HFF-Myc (cell line): ENCODE results near the gene SLC22A3.

ENCODE experiments used
- DNase-seq: peaks from one replicate; pipeline ENCODE4 v3.0.0-alpha.2; 2011; ENCODE audit warnings: low read depth; ENCODE audit errors: extremely low read depth
- H3K4me3 ChIP-seq: replicated peaks from 2 replicates; pipeline ENCODE4 v1.5.1; 2011; ENCODE audit warnings: low read depth, mild to moderate bottlenecking, control low read depth, low read length
- TF ChIP-seq, protein P1 (sequence below): IDR thresholded peaks from 2 replicates; pipeline ENCODE4 v1.5.1; 2012; ENCODE audit warnings: mild to moderate bottlenecking, low read depth, low read length, control low read depth; ENCODE audit errors: missing control alignments

SLC22A3 gene

DNA sequence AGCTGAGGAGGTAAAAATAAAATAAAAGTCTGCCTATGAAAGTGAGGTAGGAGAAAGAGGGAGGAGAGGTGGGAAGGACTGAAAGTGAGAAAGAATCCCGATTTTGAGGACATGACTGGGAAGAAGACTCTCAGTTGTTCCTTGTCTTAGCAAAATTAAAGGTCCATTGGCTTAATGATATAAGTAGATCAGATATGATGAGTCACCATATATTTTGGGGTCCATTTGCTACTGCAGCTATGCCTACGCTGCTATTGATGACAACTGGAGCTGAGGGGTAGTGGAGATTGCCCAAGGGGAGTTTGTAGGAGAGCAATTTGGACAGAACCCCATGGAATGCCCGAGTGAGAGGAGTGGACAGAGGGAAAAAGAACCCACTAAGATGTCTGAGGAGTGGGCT lies 15.1 kb upstream of the SLC22A3 start:
- no peak overlapping the region for H3K4me3 ChIP-seq

DNA sequence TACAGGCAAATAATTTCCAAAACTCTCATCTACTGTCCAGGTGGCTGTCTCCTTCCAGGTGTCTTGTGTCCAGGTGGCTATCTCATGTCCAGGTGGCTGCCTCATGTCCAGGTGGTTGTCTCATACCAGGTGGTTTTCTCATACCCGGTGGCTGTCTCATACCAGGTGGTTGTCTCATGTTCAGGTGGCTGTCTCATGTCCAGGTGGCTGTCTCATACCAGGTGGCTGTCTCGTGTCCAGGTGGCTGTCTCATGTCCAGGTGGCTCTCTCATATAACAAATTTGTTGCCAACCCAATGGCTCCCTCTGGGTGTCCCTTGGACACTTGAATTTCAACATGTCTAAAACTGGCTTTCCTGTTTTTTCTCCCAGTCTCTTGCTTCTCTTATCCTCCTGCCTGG lies 14.3 kb upstream of the SLC22A3 start:
- TF ChIP-seq, protein P1, sequence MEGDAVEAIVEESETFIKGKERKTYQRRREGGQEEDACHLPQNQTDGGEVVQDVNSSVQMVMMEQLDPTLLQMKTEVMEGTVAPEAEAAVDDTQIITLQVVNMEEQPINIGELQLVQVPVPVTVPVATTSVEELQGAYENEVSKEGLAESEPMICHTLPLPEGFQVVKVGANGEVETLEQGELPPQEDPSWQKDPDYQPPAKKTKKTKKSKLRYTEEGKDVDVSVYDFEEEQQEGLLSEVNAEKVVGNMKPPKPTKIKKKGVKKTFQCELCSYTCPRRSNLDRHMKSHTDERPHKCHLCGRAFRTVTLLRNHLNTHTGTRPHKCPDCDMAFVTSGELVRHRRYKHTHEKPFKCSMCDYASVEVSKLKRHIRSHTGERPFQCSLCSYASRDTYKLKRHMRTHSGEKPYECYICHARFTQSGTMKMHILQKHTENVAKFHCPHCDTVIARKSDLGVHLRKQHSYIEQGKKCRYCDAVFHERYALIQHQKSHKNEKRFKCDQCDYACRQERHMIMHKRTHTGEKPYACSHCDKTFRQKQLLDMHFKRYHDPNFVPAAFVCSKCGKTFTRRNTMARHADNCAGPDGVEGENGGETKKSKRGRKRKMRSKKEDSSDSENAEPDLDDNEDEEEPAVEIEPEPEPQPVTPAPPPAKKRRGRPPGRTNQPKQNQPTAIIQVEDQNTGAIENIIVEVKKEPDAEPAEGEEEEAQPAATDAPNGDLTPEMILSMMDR, result no peak
- DNase-seq, result no peak

More for the DNA sequence above, 15.1 kb upstream of the SLC22A3 start:
- TF ChIP-seq, protein P1, result no peak
- no peak for DNase-seq

DNA sequence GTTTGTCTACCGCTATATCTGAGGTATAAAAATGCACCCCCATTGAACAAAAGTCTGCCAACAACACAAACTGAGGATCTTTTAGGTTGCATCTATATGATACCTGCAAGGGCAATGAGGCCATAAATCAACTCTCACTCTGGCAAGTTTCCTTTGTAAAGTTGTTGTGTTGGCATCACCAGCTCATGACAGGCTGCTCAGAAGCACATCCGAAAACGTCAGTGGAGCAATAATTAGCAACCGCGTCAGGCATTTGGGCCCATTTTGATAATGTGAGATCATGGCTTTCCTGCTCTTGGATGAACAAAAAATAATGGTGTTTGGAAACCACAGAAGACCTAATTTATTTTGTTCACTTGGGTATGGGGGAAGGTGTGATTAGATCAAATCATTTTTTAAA lies 12.0 kb upstream of the SLC22A3 start:
- no peak for DNase-seq
- TF ChIP-seq, protein P1, result no peak
- H3K4me3 ChIP-seq, result no peak overlapping the region

More for the DNA sequence above, 14.3 kb upstream of the SLC22A3 start:
- no peak overlapping the region for H3K4me3 ChIP-seq

DNA sequence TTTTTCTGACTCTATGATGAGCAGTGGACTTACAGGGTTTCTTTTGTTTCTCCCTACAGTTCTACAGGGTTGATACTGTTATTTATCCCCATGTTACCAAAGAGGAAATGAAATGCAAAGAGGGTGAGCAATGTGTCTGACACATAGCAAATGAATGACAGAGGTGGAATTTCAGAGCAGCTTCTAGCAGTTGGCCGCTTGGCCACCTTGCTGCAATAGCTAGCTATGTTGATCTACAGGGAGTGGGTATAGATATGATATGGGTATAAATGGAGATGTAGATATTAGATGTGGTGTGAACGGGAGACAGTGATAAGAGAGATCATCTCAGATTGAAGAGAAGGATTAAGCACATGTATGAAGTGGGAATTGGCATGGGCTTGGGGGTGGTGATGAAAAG lies 10.9 kb upstream of the SLC22A3 start:
- no peak overlapping the region for H3K4me3 ChIP-seq
- DNase-seq, result no peak
- TF ChIP-seq, protein P1, result no peak

GRCh38 chr6:160337991-160338390 lies 10.2 kb upstream of the SLC22A3 start:
- no peak for DNase-seq
- H3K4me3 ChIP-seq, result no peak overlapping the region
- TF ChIP-seq, protein P1, result no peak

DNA sequence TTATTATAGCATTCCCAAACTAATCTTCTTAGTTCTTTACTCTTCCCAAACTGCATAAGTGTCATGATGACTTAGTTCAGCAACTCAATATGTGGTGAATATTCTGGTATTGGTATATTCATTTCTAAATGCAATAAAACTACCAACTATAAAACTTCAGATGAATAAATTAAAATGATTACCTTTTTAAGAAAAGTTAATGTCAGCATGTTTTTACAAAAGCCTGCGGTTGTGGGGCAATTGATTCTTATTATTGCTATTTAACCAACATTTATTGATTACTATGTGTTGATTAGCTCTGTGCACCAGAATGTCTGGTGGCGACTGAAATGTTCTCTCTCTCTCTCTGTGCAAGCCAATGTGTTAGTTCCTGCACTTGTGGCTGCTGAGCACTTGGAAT lies 5.0 kb upstream of the SLC22A3 start:
- H3K4me3 ChIP-seq, result no peak overlapping the region
- TF ChIP-seq, protein P1, result no peak
- no peak for DNase-seq

DNA sequence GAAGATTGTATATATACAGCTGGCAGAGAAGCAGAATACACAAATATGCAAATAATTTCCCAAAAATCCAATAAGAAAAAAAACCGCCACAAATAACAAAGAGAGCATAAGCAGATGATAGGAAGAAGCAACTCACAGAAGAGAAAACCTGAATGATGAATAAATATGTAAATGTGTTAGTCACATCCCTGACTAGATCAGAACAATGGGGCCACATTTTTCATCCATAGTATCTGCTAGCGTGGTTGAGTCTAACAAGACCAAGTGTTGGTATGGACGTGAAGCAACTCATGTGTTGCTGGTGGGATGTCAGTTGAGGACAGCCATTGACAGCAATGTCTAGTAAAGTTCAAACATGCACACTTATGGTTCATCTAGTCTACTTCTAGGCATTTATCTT lies 3.9 kb upstream of the SLC22A3 start:
- H3K4me3 ChIP-seq, result no peak overlapping the region
- no peak for DNase-seq
- TF ChIP-seq, protein P1, result no peak
